ENCODE data around the gene NR2F6.
"Not testable (repeated sequence)": the region's sequence is repeated elsewhere in the genome, so short reads cannot be mapped to it uniquely, and the experiment has no call there.

The NR2F6 gene

DNA sequence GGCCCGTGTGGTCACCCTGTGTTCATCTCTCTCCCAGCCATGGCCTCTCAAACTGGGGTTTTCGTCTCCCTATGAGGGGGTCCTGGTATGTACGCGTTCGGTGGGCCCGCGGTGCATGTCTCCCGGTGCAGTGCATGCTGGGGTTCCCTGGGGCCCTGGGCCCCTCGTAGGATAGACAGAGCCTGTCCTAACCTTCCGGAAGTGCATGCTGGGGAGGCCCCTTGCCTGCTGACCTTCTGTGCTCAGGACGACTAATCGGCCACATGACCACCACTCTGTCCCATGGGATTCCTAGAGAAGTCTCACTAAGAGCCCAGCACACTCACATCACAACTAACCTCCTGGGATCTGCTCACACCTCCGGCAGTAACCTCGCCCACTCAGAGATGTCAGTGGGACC, 35.4 kb downstream of the NR2F6 start:
- DNase-seq, result no peak

DNA sequence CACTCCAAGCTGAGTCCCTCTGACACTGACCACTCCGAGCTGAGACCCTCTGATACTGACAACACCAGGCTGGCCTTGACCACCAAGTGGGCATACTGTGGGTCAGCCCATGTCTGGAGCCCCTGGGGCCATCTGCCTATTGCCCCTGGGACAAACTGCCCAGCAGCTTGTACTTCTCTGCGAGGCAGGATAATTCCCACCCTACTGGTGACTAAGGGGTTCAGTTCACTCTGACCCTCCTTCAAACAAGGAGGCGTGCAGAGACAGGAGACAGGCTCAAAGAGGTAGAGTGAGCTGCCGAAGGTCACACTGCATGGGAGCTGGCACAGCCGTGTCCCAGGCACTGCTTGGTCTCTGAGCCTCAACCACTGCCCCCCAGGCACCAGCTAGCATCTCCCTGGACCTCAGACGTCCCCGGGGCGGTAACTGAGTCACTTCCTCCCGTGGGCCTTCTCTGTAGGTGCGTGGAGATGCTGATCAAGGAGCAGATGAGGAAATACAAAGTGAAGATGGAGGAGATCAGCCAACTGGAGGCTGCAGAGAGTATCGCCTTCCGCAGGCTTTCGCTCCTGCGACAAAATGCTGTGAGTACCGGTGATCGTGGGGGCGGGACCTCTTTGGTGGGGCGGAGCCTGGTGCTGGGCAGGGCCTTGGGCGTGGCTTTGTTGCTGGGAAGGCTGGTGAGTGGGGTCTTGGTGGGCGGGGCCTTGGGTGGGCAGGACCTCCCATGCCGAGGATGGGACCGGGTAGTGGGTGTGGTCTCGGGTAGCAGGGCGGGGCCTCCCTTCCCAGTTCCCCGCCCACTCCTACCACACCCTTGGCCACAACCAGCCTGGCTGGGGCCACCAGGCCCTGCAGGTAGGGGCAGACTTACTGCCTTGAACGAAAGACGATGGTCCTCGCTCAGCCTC, 36.3 kb downstream of the NR2F6 start:
- no peak for DNase-seq

DNA sequence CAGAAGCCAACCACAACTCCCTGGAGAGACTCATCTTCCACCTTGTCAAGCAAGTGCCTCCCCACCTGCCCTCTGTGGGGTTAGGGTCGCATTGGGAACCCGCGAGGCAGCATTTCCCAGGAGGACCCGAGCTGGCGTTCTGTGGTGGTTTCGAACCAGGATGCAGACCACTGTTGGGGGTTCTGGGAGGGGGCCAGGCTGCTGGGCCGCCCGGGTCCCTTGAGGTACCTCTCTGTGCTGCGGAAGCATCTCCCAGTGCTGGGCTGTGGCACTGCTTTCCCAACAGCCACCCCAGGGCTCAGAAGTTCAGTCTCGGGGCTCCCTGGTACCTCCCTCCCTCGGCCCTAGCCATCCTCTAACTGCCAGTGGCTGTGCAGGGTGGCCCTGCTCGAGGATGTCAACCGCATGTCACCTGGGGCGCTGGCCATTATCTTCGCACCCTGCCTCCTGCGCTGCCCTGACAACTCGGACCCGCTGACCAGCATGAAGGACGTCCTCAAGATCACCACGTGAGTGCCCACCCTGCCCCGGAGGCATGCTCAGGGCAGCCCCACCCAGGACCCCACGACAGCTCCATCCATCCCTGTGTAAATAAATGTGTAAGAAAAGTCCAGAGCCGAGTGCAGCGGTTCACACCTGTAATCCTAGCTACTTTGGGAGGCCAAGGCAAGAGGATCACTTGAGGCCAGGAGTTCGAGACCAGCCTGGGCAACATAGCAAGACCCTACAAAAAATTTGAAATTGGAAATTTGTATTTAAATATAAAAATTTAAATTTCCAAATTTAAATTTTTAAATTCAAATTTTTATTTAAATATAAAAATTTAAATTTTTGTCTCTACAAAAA, 38.8 kb downstream of the NR2F6 start:
- DNase-seq, result no peak

DNA sequence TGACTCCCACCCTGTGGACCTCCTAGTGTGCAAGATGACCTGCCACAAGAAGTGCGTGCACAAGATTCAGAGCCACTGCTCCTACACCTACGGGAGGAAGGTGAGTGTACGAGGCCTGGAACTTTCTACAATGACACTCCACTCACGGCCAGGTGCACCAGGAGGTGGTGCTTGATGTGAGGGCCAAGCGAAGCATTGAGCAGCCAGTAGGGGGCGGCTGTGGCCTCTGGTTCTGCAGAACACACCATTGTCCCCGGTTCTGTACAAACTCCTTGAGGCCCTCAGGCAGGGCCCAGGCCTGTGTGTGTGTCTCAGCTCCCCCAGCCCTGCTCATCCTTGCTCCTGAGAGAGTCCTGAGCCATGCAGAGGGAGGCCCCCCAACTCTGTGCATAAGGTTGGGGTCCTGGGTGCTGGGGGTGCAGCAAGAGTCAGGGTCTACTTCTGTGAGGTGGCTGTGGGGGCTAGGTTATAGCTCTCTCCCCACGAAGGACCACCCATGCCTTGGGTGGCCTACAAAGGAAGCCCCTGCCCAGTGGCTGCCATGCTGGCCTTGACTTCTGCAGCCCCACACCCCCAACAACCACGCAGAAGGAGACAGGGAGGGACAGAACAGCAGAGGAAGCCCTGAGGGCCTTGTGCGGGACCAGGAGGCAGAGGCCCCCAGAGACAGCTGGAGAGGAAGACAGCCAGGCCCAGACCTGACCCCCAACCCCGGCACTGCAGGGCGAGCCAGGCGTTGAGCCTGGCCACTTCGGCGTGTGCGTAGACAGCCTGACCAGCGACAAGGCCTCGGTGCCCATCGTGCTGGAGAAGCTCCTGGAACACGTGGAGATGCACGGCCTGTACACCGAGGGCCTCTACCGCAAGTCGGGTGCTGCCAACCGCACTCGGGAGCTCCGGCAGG, 40.2 kb downstream of the NR2F6 start:
- DNase-seq, result no peak

DNA sequence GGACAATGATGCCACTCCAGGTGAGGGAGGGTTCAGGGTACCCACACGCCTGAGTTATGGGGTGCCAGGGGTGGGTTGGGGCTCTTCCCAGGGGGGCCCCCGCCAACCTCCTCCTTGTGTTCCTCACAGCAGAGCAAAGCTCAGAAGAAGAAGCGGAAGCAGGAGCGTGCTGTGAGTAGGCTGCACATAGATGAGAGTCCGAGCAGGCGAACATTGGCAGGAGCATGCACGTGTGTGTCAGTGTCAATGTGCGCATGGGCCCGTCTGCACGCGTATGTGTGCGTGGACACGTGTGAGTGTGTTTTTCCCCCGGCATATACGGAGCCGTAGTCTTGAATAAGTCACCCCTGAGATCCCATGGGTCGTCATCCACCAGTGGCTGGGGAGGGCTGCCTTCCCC, 43.0 kb downstream of the NR2F6 start:
- no peak for DNase-seq

DNA sequence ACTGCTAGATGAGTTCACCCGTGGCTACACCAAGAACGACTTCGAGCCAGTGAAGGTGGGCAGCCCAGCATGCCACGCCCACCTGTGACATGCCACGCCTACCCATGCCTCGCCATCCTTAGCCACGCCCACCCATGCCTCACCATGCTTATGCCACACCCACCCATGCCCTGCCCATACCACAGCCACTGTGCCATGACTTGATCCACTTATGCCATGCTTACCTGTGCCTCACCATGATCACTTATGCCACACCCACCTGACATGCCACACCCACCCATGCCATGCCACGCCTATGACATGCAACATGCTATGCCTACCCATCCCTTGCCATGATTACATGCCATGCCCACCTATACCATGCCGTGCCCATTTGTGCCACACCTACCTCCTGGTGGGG, 43.5 kb downstream of the NR2F6 start:
- DNase-seq, result no peak

DNA sequence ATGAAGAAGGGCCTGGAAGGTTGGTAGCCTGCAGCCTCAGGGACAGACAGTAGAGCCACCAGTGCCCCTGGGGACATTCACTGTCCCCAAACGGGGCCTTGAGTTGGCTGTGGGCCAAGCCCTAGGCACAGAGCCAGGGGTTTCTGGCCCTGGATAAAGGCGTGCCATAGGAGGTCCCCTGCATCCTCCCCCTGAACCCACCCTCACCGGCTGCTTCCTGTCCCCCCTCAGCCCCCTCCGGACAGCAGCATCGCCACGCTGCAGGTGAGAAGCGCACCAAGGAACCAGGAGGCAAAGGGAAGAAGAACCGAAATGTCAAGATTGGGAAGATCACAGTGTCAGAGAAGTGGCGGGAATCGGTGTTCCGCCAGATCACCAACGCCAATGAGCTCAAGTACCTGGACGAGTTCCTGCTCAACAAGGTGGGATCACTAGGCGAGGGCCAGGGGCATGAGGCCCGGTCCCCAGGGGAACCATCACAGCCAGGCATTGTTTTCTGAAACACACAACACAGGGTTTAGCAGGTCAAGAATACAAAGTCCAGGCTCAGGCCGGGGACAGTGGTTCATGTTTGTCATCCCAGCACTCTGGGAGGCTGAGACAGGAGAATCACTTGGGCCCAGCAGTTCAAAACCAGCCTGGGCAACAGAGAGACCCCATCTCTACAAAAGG, 45.2 kb downstream of the NR2F6 start:
- DNase-seq, result no peak

DNA sequence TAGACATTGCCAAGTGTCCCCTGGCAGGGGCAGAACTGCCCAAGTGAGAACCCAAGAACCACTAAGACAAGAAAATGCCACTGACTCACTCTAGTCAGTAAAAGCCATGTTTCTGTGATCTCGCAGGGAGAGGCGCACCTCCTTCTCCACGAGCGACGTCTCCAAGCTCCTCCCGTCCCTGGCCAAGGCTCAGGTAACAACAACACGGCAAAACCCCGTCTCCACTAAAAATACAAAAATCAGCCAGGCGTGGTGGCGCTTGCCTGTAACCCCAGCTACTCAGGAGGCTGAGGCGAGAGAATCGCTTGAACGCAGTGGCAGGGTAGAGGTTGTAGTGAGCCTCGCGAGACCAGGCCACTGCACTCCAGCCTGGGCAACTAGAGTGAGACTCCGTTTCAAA, 48.1 kb downstream of the NR2F6 start:
- no peak for DNase-seq

DNA sequence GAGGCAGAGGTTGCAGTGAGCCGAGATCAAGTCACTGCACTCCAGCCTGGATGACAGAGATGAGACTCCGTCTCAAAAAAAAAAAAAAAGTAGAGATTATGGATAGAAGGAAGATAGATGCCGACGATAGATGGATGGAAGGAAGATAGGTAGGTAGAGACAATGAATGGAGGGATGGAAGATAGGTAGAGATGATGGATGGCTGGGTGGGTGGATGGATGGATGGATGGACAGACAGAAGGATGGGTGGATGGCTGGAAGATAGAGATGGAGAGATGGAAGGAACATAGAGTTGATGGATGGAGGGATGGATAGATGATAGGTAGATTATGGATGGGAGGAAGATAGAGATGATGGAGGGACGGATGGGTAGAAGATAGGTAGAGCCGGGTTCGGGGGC, 49.1 kb downstream of the NR2F6 start:
- DNase-seq, result no peak

DNA sequence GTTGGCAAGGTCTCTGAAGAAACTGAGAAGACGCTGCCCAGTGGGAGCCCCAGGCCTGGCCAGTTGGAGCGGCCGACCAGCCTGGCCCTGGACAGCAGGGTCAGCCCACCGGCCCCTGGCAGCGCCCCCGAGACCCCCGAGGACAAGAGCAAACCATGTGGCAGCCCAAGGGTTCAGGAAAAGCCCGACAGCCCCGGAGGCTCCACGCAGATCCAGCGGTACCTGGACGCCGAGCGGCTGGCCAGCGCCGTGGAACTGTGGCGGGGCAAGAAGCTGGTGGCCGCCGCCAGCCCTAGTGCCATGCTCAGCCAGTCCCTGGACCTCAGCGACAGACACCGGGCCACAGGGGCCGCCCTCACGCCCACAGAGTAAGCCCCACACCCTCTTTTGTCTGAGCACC, 50.6 kb downstream of the NR2F6 start:
- DNase-seq, result no peak

DNA sequence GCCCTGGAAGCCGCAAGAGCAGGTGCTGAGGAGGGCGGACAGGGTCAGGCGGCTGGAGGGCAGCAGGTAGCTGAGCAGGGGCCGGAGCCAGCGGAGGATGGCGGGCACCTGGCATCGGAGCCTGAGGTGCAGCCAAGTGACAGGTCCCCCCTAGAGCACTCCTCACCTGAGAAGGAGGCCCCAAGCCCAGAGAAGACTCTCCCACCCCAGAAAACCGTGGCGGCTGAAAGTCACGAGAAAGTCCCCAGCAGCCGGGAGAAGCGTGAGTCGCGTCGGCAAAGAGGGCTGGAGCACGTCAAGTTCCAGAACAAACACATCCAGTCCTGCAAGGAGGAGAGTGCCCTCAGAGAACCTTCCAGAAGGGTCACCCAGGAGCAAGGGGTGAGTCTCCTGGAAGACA, 51.1 kb downstream of the NR2F6 start:
- DNase-seq, result no peak

DNA sequence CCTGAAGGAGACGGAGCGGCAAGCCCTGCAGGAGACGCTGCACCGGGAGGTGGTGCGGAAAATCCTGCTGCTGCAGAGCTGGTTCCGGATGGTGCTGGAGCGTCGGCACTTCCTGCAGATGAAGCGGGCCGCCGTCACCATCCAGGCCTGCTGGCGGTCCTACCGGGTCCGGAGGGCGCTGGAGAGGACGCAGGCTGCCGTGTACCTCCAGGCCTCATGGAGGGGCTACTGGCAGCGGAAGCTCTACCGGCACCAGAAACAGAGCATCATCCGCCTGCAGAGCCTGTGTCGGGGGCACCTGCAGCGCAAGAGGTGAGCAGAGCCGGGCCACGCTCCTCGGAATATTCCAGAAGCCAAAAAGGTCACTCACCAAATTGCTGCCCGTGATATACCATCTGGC, 53.0 kb downstream of the NR2F6 start:
- no peak for DNase-seq

DNA sequence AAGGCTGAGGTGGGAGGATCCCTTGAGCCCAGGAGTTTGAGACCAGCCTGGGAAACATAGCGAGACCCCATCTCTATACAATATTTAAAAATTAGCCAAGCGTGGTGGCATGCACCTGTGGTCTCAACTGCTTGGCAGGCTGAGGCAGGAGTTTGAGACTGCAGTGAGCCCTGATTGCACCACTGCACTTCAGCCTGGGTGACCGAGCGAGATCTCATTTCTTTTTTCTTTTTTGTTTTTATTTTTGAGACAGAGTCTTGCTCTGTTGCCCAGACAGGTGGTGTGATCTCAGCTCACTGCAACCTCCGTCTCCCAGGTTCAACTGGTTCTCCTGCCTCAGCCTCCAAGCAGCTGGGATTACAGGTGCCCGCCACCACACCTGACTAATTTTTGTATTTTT, 54.0 kb downstream of the NR2F6 start:
- DNase-seq, result not testable (repeated sequence)

DNA sequence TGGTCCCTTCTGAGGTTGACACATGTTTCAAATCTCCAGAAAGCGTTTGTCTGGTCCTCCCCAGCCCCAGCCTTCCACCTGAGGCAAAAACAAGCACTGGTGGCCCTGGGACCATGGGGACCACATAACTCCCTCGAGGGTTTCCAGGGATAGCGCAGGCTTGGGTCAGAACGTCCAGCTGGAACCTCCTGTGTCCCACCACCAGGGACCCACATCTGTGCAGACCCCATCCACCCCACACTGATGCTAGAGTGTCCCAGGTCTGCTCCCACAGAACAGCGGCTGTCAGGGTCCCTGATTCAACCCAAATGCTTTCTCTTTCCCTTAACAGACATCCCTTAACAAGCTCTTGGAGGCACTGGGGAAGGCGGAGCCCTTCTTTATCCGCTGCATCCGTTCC, 60.1 kb downstream of the NR2F6 start:
- no peak for DNase-seq

DNA sequence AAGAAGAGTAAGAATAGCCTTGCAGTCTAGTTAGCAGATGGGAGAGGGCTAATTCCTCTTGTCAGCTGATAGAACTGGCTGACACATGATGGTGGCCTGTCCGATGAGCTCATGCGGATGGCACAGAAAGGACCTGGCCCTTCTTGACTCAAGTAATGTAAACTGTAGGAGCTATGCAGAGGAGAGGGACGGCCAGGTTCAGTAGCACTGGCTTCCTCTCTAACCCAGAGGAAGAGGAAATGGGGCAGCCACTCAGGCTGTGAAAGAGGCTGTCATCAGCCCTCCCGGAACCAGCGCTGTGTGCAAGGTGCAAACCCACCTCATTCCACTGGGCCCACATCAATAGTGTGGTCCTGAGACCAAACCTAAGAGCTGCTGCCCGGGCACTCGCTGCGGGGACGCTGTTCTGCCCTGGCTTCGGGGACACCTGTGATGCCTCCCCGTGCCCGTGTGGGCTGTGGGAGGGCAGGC, 61.3 kb downstream of the NR2F6 start:
- DNase-seq, result no peak

DNA sequence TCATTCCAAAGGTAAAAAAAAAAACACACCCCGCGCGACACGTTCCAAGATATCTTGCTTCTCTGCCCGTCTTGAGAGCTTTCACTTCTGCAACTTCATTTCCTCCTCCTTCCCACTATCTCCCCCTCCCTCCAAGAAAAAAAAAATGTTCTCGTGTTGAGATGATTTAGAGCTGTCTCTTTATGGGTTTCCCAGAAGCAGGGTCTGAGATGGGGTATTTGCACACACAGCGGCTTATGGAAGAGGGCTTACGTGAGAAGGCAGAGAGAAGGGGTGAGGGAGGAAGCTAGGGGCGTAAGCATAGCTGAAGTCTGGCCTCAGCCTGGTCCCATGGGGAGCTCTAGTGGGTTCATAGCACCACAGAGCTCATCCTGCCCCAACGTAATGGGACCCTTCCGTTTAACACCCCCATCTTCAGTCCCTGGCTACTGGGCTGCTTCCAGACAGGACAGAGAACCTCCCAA, 61.8 kb downstream of the NR2F6 start:
- DNase-seq, result no peak

DNA sequence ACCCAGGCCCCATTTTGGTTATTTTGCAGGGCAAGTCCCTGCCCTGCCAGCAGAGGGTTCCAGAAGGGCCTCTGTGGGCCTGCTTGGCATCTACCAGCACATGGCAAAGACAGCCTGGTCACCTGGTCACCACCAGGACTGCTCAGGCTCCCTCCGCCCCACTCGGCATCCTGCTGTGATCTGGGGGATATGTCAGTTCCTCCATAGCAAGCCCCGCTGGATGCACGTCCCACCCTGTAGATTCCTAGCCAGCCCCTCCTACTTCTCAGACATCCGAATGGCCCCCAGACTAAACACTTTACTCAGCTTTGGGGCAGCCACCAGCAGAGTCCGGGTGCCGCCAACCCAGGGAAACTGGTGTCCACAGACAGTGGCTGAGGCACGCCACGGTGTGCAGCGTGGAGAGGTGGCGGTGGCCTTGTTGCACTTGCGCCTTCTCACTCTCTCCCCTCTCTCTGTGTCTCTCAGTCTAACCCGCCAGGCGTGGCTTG, 62.4 kb downstream of the NR2F6 start:
- no peak for DNase-seq

Measured in NCI-H2081 treated with DMSO at 0.1 percent for 48 hours (cell line).